Lower lobe of right lung (tissue), 2 donors: ENCODE measurements around the gene LMAN2. TPM values are rescaled to one million over a fixed set of nuclear protein-coding genes. Genes with fewer than 3 reads are reported as not detected.

Source experiments
- ATAC-seq, 2 donors: fragments of 200-7000 bp; cut with Tn5 transposase; one replicate each; pipeline ENCODE4 v1.9.1; 2020 to 2022; ENCODE audit warnings: mild to moderate bottlenecking in 2 of 2, moderate library complexity in 2 of 2
- DNase-seq: peaks from one replicate; pipeline ENCODE4 v3.0.0-alpha.2; 2020
- H3K27ac ChIP-seq: fragments of 200-600 bp; one replicate; pipeline ENCODE4 v1.8.0; 2022
- H3K27me3 ChIP-seq: fragments of 200-600 bp; one replicate; pipeline ENCODE4 v1.8.0; 2022; ENCODE audit warnings: low read depth
- H3K36me3 ChIP-seq: fragments of 200-600 bp; one replicate; pipeline ENCODE4 v1.8.0; 2022; ENCODE audit warnings: mild to moderate bottlenecking
- H3K4me1 ChIP-seq: fragments of 200-600 bp; one replicate; pipeline ENCODE4 v1.8.0; 2022
- H3K4me3 ChIP-seq: fragments of 200-600 bp; one replicate; pipeline ENCODE4 v1.8.0; 2022; ENCODE audit warnings: mild to moderate bottlenecking
- H3K9me3 ChIP-seq: fragments of 200-600 bp; one replicate; pipeline ENCODE4 v1.8.0; 2022
- CTCF ChIP-seq: fragments of 200-600 bp; IDR thresholded peaks from one replicate; pipeline ENCODE4 v1.8.0; 2022; ENCODE audit warnings: antibody characterized with exemption, mild to moderate bottlenecking
- intact Hi-C: fragments of 100-400 bp; cut with DNase I; formaldehyde crosslinking; loops from one replicate; pipeline ENCODE4 v1.11.0; 2022
- total RNA-seq: library from RNA; stranded (reverse); fragmentation: NEBNext Ultra II Directional; extraction: Animal tissue kit (Norgen Biotek cat#: 25700); gene quantifications from one replicate; pipeline ENCODE4 v1.2.1, GENCODE V29; 2021
- donor health status: DM: no; HTN: yes; CAD: no; lungs with severe emphysema.

The LMAN2 gene
- total RNA-seq, 1 donor from 2014 or later, result 108 TPM

- TF ChIP-seq CTCF, result no peak
- Histone ChIP-seq H3K27me3 (no peaks in the 10 kb centered on the region), H3K36me3 (peaks cover 10% of the 10 kb centered on the region), H3K9me3 (no peaks in the 10 kb centered on the region), H3K27ac (peak overlapping the region; percentile 72), H3K4me1 (peaks cover 32% of the 10 kb centered on the region), H3K4me3 (no peak overlapping the region)
- intact Hi-C loops, result no loop called here
- ATAC-seq (no peak), DNase-seq (no peak)
Measured at GRCh38 chr5:177372034-177372896, 20.8 kb upstream of the LMAN2 start.

DNA sequence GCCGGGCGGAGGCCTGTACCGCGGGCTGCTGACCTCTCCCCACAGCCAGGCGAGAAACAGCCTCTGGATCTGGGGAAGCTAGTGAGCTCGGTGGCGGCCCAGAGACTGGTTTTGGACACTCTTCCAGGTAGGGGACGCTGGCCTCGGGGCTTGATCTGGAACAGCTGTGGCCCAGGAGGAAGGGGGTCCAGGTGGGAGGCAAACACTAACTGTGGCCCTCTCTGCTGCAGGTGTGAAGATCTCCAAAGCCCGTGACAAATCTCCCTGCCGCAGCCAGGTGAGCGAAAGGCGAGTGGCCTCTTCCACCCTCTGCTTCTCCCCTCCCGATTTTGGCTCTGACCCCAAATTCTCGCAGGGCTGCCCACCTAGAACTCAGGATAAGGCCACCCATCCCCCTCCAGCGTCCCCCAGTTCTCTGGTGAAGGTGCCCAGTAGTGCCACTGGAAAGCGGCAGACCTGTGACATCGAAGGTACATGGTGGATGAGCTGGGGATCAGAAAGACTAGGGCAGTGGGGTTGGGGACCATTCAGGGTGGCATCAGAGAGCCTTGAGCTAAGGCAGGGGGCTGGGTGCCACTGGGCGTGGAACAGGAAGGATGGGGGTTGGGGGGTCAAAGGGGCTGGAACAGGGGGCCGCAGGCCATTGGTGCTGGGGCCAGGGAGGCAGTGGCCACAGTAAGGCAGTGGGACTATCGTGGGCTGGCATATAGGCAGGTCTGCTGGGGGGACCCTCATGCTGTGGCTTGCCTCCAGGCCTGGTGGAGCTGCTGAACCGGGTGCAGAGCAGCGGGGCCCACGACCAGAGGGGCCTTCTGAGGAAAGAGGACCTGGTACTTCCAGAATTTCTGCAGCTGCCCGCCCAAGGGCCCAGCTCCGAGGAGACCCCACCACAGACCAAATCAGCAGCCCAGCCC is 19.9 kb upstream of the LMAN2 start:
- peaks cover 39% of the 10 kb centered on the region for H3K4me1 ChIP-seq
- peaks cover 10% of the 10 kb centered on the region for H3K36me3 ChIP-seq
- intact Hi-C loops, result no loop called here
- no peak for ATAC-seq
- no peaks in the 10 kb centered on the region for H3K27me3 ChIP-seq
- peak overlapping the region; percentile 72 for H3K27ac ChIP-seq
- H3K4me3 ChIP-seq, result peak overlapping the region; percentile 48
- no peak for DNase-seq
- no peak for TF ChIP-seq CTCF
- no peaks in the 10 kb centered on the region for H3K9me3 ChIP-seq

DNA sequence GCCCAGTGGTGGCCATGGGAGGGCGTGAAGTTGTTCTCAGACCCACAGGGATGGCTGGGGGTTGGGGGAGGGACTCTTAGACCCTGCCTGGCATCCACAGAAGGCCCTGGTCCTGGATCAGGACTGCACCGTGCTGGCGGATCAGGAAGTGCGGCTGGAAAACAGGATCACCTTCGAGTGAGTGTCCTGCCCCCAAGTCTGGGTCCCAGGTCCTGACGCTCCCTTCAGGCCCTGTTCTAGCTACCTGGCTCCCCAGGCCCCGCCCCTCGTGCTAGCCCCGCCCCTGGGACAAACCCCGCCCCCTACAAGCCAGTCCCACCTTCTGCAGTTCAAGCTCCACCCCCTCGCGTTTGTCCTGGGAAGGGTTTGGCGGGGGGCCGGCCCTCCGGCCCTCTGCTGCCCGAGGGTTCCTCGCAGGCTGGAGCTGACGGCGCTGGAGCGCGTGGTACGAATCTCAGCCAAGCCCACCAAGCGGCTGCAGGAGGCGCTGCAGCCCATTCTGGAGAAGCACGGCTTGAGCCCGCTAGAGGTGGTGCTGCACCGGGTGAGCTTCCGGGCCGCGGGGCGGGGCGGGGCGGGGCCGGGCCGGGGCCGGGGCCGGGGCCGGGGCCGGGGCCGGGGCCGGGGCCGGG is 19.1 kb upstream of the LMAN2 start:
- DNase-seq (peak; percentile 87), ATAC-seq (peak; percentile 82 to 87)
- TF ChIP-seq CTCF, result peak; percentile 43
- Histone ChIP-seq H3K36me3 (peaks cover 10% of the 10 kb centered on the region), H3K4me1 (peaks cover 46% of the 10 kb centered on the region), H3K27me3 (no peaks in the 10 kb centered on the region), H3K9me3 (no peaks in the 10 kb centered on the region), H3K4me3 (peak overlapping the region; percentile 48), H3K27ac (peak overlapping the region; percentile 72)
- intact Hi-C loops, result no loop called here

DNA sequence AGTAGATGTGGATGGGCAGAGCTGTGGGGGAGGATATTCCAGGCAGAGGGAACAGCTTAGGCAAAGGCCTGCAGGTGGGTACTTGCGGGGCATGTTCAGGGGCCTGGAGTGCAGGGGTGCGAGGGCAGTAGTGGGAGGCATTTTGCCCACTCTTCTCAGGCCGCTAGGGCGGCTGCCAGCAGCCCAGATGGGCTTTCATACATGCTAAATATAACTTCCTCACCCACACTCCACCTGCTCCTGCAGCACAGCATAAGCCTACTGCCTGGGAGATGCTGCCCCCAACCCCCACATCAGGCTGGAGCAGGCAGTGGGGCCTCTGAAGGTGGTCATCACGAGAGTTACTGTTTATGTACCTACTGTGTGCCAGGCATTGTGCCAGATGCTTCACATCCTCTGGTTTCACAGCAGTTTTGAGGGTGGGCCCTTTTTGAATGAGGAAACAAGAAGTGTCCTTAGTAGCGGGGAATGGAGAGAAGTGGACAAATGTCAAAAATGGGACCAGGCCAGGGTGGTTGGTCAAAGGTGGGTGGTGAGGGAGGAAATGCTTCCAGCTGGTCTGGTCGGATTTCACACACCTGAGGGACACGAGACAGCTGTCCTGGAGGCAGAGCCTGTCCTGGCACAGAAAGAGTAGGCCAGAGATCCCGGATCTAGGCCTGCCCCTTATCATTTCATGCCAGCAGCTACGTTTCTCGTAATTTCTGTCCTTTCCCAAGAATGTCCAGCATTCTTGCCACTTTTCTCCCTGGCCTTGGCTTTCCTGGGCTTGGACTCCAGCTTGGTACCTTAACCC is 18.4 kb upstream of the LMAN2 start:
- intact Hi-C loops, result no loop called here
- ATAC-seq, result no peak
- Histone ChIP-seq H3K36me3 (peaks cover 10% of the 10 kb centered on the region), H3K9me3 (no peaks in the 10 kb centered on the region), H3K27ac (no peak overlapping the region), H3K4me1 (peaks cover 46% of the 10 kb centered on the region), H3K4me3 (no peak overlapping the region), H3K27me3 (no peaks in the 10 kb centered on the region)
- TF ChIP-seq CTCF, result no peak
- DNase-seq, result no peak
